AG04449 (cell line): Measurements from ENCODE around the gene PKP3.

Experiments used
- CTCF ChIA-PET: fragments of 350-600 bp; formaldehyde crosslinking; extraction: SDS; loops from one replicate; lab custom pipeline; 2021; ENCODE audit warnings: antibody characterized with exemption; lab: Yijun Ruan, JAX
- POLR2A ChIA-PET: fragments of 400-600, 350-600 bp; formaldehyde crosslinking; extraction: SDS; loops from one replicate; lab custom pipeline; 2020; ENCODE audit warnings: antibody characterized with exemption, inconsistent platforms; lab: Yijun Ruan, JAX
- DNase-seq: peaks from one replicate; pipeline ENCODE4 v3.0.0-alpha.2; 2010; ENCODE audit warnings: low read depth, low spot score
- H3K4me3 ChIP-seq: 2 replicates; pipeline ENCODE4 v1.5.1; 2011; ENCODE audit warnings: low read depth, mild to moderate bottlenecking, control low read depth, low read length
- CTCF ChIP-seq: IDR thresholded peaks from one replicate; pipeline ENCODE4 v1.5.1; 2011; ENCODE audit warnings: mild to moderate bottlenecking, moderate library complexity, low read length, control low read depth, inconsistent platforms; ENCODE audit not compliant: insufficient read depth; ENCODE audit errors: missing control alignments

The PKP3 gene

DNA sequence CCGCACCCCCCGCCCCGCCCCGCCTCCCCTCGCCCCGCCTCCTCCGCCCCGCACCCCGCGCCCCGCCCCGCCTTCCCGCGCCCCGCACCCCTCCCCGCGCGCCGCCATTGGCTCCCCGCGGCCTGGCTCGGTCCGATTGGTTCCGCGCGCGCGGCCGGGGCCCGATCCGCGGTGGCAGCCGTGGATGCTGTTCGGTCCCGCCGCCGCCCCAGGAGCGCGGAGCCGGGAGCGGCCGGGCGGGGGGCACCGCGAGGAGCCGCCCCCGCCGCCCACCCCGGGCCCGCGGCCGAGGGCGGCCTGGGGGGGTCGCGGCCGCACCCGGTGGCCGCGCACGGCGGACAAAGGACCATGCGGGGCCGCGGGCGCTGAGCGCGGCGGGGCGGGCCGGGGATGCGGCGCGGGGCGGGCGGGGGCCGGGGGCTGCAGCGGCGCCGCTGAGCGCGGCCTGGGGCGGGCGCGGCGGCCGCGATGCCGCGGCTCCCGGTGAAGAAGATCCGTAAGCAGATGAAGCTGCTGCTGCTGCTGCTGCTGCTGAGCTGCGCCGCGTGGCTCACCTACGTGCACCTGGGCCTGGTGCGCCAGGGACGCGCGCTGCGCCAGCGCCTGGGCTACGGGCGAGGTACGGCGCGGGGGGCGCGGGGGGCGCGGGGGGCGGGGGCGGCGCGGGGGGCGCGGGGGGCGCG lies 24.5 kb upstream of the PKP3 start, which contains the start of gene B4GALNT4:
Gene B4GALNT4, plus strand, starts transcription at position 164 of the 683 bp plus-strand sequence. Its CDS starts 305 bp downstream, at position 469.
- CTCF ChIA-PET, result interaction anchor here (0.8 to 2.9 kb wide), 3 partner anchors 64 to 119 kb away, joined by 3 to 14 read pairs (median 8); no protein-coding TSS in a partner anchor
- DNase-seq, result no peak

GRCh38 chr11:370070-370941 lies 23.7 kb upstream of the PKP3 start:
- H3K4me3 ChIP-seq, result peak overlapping the region; percentile 70
- TF ChIP-seq CTCF, result no peak
- no peak for DNase-seq
- ChIA-PET POLR2A (interaction anchor here (1.0 to 1.2 kb wide), 2 partner anchors 154 to 163 kb away, joined by 4 to 5 read pairs; partner anchors contain the start of genes BET1L and RIC8A), CTCF (interaction anchor here (1.2 to 1.9 kb wide), 3 partner anchors 8 to 79 kb away, joined by 3 to 8 read pairs (median 6); no protein-coding TSS in a partner anchor)

More for the DNA sequence above, 24.5 kb upstream of the PKP3 start, which contains the start of gene B4GALNT4:
- POLR2A ChIA-PET, result no interaction called here
- H3K4me3 ChIP-seq, result peak within 1 kb of the TSS; percentile 70
- TF ChIP-seq CTCF, result no peak

- CTCF ChIA-PET, result interaction anchor here (0.9 to 1.9 kb wide), 4 partner anchors 8 to 78 kb away, joined by 3 to 8 read pairs (median 5); no protein-coding TSS in a partner anchor
These were observed 23.0 kb upstream of the PKP3 start for GRCh38 chr11:371051-371450.

DNA sequence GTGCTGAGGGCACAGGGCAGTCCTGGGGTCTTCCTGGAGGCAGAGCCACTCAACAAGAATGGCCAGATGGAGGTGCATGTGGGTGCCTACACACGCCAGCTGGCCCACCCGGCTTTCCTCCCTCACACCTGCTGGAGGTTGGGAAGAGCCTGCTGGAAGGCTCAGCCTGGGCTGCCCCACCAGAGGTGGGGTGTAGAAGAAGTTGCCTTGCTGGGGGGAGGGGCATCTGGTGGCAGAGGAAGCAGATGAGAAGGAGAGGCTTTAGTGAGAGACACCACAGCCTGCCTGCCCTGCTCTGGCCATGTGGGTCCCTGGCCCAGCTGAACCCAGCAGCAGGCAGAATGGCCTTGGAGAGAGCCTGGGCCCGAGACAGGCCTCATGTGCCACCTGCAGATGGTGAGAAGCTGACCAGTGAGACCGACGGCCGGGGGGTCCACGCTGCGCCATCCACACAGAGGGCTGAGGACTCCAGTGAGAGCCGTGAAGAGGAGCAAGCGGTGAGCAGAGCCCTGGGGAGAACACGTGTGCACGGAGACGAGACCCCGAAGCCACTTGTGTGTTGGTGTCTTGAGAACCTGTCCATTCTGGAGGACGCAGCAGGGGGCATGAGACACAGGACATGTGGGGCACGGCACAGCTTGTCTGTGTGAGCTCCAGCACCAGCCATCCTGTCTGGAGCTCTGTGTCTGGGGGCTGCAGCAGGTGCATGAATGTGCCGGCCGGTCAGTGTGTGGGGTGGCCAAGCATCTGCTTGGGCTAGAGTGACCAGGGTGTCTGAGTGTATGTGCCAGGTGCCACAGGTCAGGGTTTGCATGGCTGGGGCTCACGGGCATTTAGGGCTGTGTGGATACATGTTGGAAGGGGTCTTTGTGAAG lies 22.1 kb upstream of the PKP3 start:
- no peak overlapping the region; the same call in 1 of the 2 replicates for H3K4me3 ChIP-seq
- ChIA-PET CTCF (interaction anchor here (0.9 to 1.9 kb wide), 4 partner anchors 9 to 77 kb away, joined by 3 to 8 read pairs (median 5); no protein-coding TSS in a partner anchor), POLR2A (interaction anchor here (1.0 to 1.2 kb wide), 2 partner anchors 156 to 165 kb away, joined by 4 to 5 read pairs; partner anchors contain the start of genes BET1L and RIC8A)
- DNase-seq, result no peak
- no peak for TF ChIP-seq CTCF

More at GRCh38 chr11:371051-371450, 23.0 kb upstream of the PKP3 start:
- POLR2A ChIA-PET, result interaction anchor here (1.0 to 1.2 kb wide), 2 partner anchors 155 to 164 kb away, joined by 4 to 5 read pairs; partner anchors contain the start of genes BET1L and RIC8A
- no peak for DNase-seq
- no peak overlapping the region; the same call in 1 of the 2 replicates for H3K4me3 ChIP-seq
- no peak for TF ChIP-seq CTCF

- TF ChIP-seq CTCF, result no peak
- no peak for DNase-seq
- H3K4me3 ChIP-seq, result no peak overlapping the region
- ChIA-PET POLR2A (no interaction called here), CTCF (no interaction called here)
These were observed 20.9 kb upstream of the PKP3 start for GRCh38 chr11:372809-373715.
